CD4-positive, alpha-beta memory T cell (primary cell): ENCODE results near the gene ZXDC. TPM values are rescaled to one million over a fixed set of nuclear protein-coding genes. Genes with fewer than 3 reads are reported as not detected.

Source experiments
- CTCF ChIA-PET: fragments of 350-600 bp; sonication (Branson Sonifier 250); formaldehyde crosslinking; loops from one replicate; lab custom pipeline; 2021; ENCODE audit warnings: inconsistent platforms; ENCODE audit not compliant: partially characterized antibody; lab: Charles Lee
- POLR2A ChIA-PET: fragments of 350-600 bp; sonication (Branson Sonifier 250); formaldehyde crosslinking; loops from one replicate; lab custom pipeline; 2021; ENCODE audit not compliant: partially characterized antibody; lab: Charles Lee
- DNase-seq, 5 donors: peaks; one replicate each; pipeline versions ENCODE4 v3.0.0 to v3.0.0-alpha.2; 2020 to 2022; ENCODE audit warnings: mixed read lengths in 1 of 5
- H3K27ac ChIP-seq: one replicate; pipeline ENCODE4 v1.7.0; 2013; ENCODE audit warnings: low read depth, low read length
- H3K27me3 ChIP-seq: 2 replicates; pipeline ENCODE4 v1.7.0; 2013; ENCODE audit warnings: mild to moderate bottlenecking, low read length, moderate library complexity; ENCODE audit not compliant: insufficient read depth
- H3K36me3 ChIP-seq: 2 replicates; pipeline ENCODE4 v1.7.0; 2013; ENCODE audit warnings: mild to moderate bottlenecking, low read length, moderate library complexity; ENCODE audit not compliant: insufficient read depth
- H3K4me1 ChIP-seq: 2 replicates; pipeline ENCODE4 v1.7.0; 2013; ENCODE audit warnings: mild to moderate bottlenecking, low read length, moderate library complexity; ENCODE audit not compliant: insufficient read depth
- H3K4me3 ChIP-seq, 2 donors: one replicate each; pipeline ENCODE4 v1.7.0; 2013; ENCODE audit warnings: low read length in 2 of 2, mild to moderate bottlenecking in 1 of 2
- H3K9me3 ChIP-seq, 2 donors: one replicate each; pipeline ENCODE4 v1.7.0; 2013; ENCODE audit warnings: low read length in 2 of 2, control low read depth in 1 of 2; ENCODE audit not compliant: control insufficient read depth in 1 of 2
- H3K27ac Mint-ChIP-seq, 7 donors: one replicate each; pipeline ENCODE4 v1.8.0; 2020 to 2021; ENCODE audit warnings: mixed read lengths in 7 of 7, mild to moderate bottlenecking in 6 of 7, inconsistent platforms in 3 of 7, moderate library complexity in 3 of 7
- H3K27me3 Mint-ChIP-seq, 2 donors: one replicate each; pipeline ENCODE4 v1.8.0; 2020 to 2021; ENCODE audit warnings: mixed read lengths in 2 of 2
- H3K36me3 Mint-ChIP-seq, 2 donors: one replicate each; pipeline ENCODE4 v1.8.0; 2020 to 2021; ENCODE audit warnings: mixed read lengths in 2 of 2, inconsistent platforms in 1 of 2, mild to moderate bottlenecking in 1 of 2
- H3K4me1 Mint-ChIP-seq, 4 donors: one replicate each; pipeline ENCODE4 v1.8.0; 2020 to 2021; ENCODE audit warnings: mixed read lengths in 4 of 4, mild to moderate bottlenecking in 1 of 4
- H3K4me3 Mint-ChIP-seq, 8 donors: one replicate each; pipeline ENCODE4 v1.8.0; 2020 to 2021; ENCODE audit warnings: mixed read lengths in 8 of 8, mild to moderate bottlenecking in 7 of 8, moderate library complexity in 6 of 8, inconsistent platforms in 3 of 8
- H3K9me3 Mint-ChIP-seq, 8 donors: one replicate each; pipeline ENCODE4 v1.8.0; 2020 to 2021; ENCODE audit warnings: mixed read lengths in 8 of 8, mild to moderate bottlenecking in 5 of 8, inconsistent platforms in 3 of 8, moderate library complexity in 1 of 8
- intact Hi-C: fragments of 100-400 bp; cut with micrococcal nuclease; formaldehyde crosslinking; loops from one replicate; pipeline ENCODE4 v1.15.1; 2023
- polyA plus RNA-seq, 2 donors: library from polyadenylated mRNA; unstranded; fragments of 300-500 nt; fragmentation: Illumina TruSeq; gene quantifications; one replicate each; pipeline ENCODE4 v1.2.3, GENCODE V29; 2021
- total RNA-seq, 2 experiments: library from RNA; stranded (reverse); gene quantifications; one replicate each; pipeline ENCODE4 v1.2.3, GENCODE V29; 2021

Gene ZXDC
- total and polyA plus RNA-seq, 4 experiments from 2014 or later, result 10.3 to 66.3 (median 42.9) TPM

- H3K9me3 ChIP-seq, result no peaks in the 10 kb centered on the region
- no peak overlapping the region for H3K27ac ChIP-seq
- peaks cover 0 to under 1% (median 0%) of the 10 kb centered on the region in 4 donors for H3K4me1 Mint-ChIP-seq
- peaks cover 43 to 70% of the 10 kb centered on the region in 2 donors for H3K36me3 Mint-ChIP-seq
- H3K27ac Mint-ChIP-seq, result no peak overlapping the region
- no peaks in the 10 kb centered on the region for H3K27me3 Mint-ChIP-seq
- H3K36me3 ChIP-seq, result peaks cover 28% of the 10 kb centered on the region
- no peaks in the 10 kb centered on the region for H3K27me3 ChIP-seq
- ChIA-PET POLR2A (no interaction called here), CTCF (no interaction called here)
- no peaks in the 10 kb centered on the region for H3K4me1 ChIP-seq
- no peak overlapping the region for H3K4me3 ChIP-seq
- intact Hi-C loops, result no loop called here
- no peak overlapping the region for H3K4me3 Mint-ChIP-seq
- H3K9me3 Mint-ChIP-seq, result no peaks in the 10 kb centered on the region
- DNase-seq, result no peak
Observed at GRCh38 chr3:126439346-126439967, 36.2 kb downstream of the ZXDC start.

GRCh38 chr3:126438746-126439145, 36.9 kb downstream of the ZXDC start:
- H3K9me3 Mint-ChIP-seq, result no peaks in the 10 kb centered on the region
- H3K4me3 Mint-ChIP-seq, result no peak overlapping the region
- peak overlapping the region in 1 of 7 donors; percentile 12 for H3K27ac Mint-ChIP-seq
- peaks cover 28% of the 10 kb centered on the region for H3K36me3 ChIP-seq
- no peaks in the 10 kb centered on the region for H3K27me3 ChIP-seq
- H3K4me1 Mint-ChIP-seq, result peaks cover 0 to 2% (median 0%) of the 10 kb centered on the region in 4 donors
- CTCF ChIA-PET, result no interaction called here
- no peaks in the 10 kb centered on the region for H3K4me1 ChIP-seq
- H3K4me3 ChIP-seq, result no peak overlapping the region
- intact Hi-C loops, result no loop called here
- POLR2A ChIA-PET, result no interaction called here
- H3K27ac ChIP-seq, result no peak overlapping the region
- no peaks in the 10 kb centered on the region for H3K9me3 ChIP-seq
- DNase-seq, result no peak
- H3K27me3 Mint-ChIP-seq, result no peaks in the 10 kb centered on the region
- H3K36me3 Mint-ChIP-seq, result peaks cover 48 to 74% of the 10 kb centered on the region in 2 donors

- no peaks in the 10 kb centered on the region for H3K4me1 ChIP-seq
- H3K4me3 ChIP-seq, result no peak overlapping the region
- no peaks in the 10 kb centered on the region for H3K27me3 ChIP-seq
- peaks cover 0 to 2% (median 0%) of the 10 kb centered on the region in 4 donors for H3K4me1 Mint-ChIP-seq
- H3K36me3 ChIP-seq, result peaks cover 28% of the 10 kb centered on the region
- no peak for DNase-seq
- intact Hi-C loops, result no loop called here
- ChIA-PET POLR2A (no interaction called here), CTCF (no interaction called here)
- H3K4me3 Mint-ChIP-seq, result no peak overlapping the region
- H3K9me3 Mint-ChIP-seq, result no peaks in the 10 kb centered on the region
- peaks cover 48 to 73% of the 10 kb centered on the region in 2 donors for H3K36me3 Mint-ChIP-seq
- H3K27me3 Mint-ChIP-seq, result no peaks in the 10 kb centered on the region
- no peak overlapping the region for H3K27ac ChIP-seq
- H3K27ac Mint-ChIP-seq, result no peak overlapping the region
- H3K9me3 ChIP-seq, result no peaks in the 10 kb centered on the region
Observed at GRCh38 chr3:126438186-126438585, 37.5 kb downstream of the ZXDC start.

GRCh38 chr3:126436826-126437717, 38.6 kb downstream of the ZXDC start:
- Histone ChIP-seq H3K27ac (no peak overlapping the region), H3K4me3 (no peak overlapping the region), H3K4me1 (no peaks in the 10 kb centered on the region), H3K9me3 (no peaks in the 10 kb centered on the region), H3K36me3 (peaks cover 28% of the 10 kb centered on the region), H3K27me3 (no peaks in the 10 kb centered on the region)
- Mint-ChIP-seq H3K27ac (peak overlapping the region in 1 of 7 donors; percentile 22), H3K36me3 (peaks cover 53 to 71% of the 10 kb centered on the region in 2 donors), H3K4me3 (no peak overlapping the region), H3K27me3 (no peaks in the 10 kb centered on the region), H3K9me3 (peaks cover 0 to 3% (median 0%) of the 10 kb centered on the region in 8 donors), H3K4me1 (peaks cover 0 to 5% (median 0%) of the 10 kb centered on the region in 4 donors)
- CTCF ChIA-PET, result no interaction called here
- DNase-seq, result no peak
- POLR2A ChIA-PET, result no interaction called here
- intact Hi-C loops, result no loop called here

- H3K27me3 ChIP-seq, result no peaks in the 10 kb centered on the region
- Mint-ChIP-seq H3K27ac (peak overlapping the region in 1 of 7 donors; percentile 51), H3K36me3 (peaks cover 49 to 65% of the 10 kb centered on the region in 2 donors), H3K27me3 (no peaks in the 10 kb centered on the region), H3K4me1 (peaks cover 0 to 5% (median 0%) of the 10 kb centered on the region in 4 donors), H3K4me3 (no peak overlapping the region), H3K9me3 (peaks cover 0 to 3% (median 0%) of the 10 kb centered on the region in 8 donors)
- H3K36me3 ChIP-seq, result peaks cover 24% of the 10 kb centered on the region
- ChIA-PET CTCF (no interaction called here), POLR2A (no interaction called here)
- H3K9me3 ChIP-seq, result no peaks in the 10 kb centered on the region
- no peaks in the 10 kb centered on the region for H3K4me1 ChIP-seq
- H3K27ac ChIP-seq, result no peak overlapping the region
- intact Hi-C loops, result no loop called here
- DNase-seq, result no peak
- H3K4me3 ChIP-seq, result no peak overlapping the region
Observed at GRCh38 chr3:126435456-126436315, 40.0 kb downstream of the ZXDC start.

GRCh38 chr3:126434931-126435411, 40.7 kb downstream of the ZXDC start:
- Histone ChIP-seq H3K9me3 (no peaks in the 10 kb centered on the region), H3K4me3 (no peak overlapping the region), H3K4me1 (no peaks in the 10 kb centered on the region), H3K27me3 (no peaks in the 10 kb centered on the region), H3K36me3 (peaks cover 24% of the 10 kb centered on the region), H3K27ac (no peak overlapping the region)
- H3K9me3 Mint-ChIP-seq, result peaks cover 0 to 3% (median 0%) of the 10 kb centered on the region in 8 donors
- CTCF ChIA-PET, result no interaction called here
- no peak overlapping the region for H3K4me3 Mint-ChIP-seq
- no peak for DNase-seq
- peaks cover 0 to 5% (median 0%) of the 10 kb centered on the region in 4 donors for H3K4me1 Mint-ChIP-seq
- no peaks in the 10 kb centered on the region for H3K27me3 Mint-ChIP-seq
- intact Hi-C loops, result no loop called here
- peak overlapping the region in 1 of 7 donors; percentile 17 for H3K27ac Mint-ChIP-seq
- POLR2A ChIA-PET, result no interaction called here
- peaks cover 49 to 57% of the 10 kb centered on the region in 2 donors for H3K36me3 Mint-ChIP-seq
